GM23248 (cell line): Measurements from ENCODE around the gene EPB41L5. TPM values are rescaled to one million over a fixed set of nuclear protein-coding genes. Genes with fewer than 3 reads are reported as not detected.

Experiments
- DNase-seq: peaks from one replicate; pipeline ENCODE4 v3.0.0-alpha.2; 2015
- H2AFZ ChIP-seq: fragments of 200-600 bp; sonication (generic); 2 replicates; pipeline ENCODE4 v1.6.1; 2016; ENCODE audit warnings: antibody characterized with exemption
- H3F3A ChIP-seq: fragments of 200-600 bp; sonication (generic); 2 replicates; pipeline ENCODE4 v1.6.1; 2016; ENCODE audit warnings: mild to moderate bottlenecking, antibody characterized with exemption, mixed run types; ENCODE audit not compliant: insufficient read depth
- H3K27ac ChIP-seq: fragments of 200-600 bp; sonication (generic); 2 replicates; pipeline ENCODE4 v1.5.1; 2016; ENCODE audit warnings: mild to moderate bottlenecking
- H3K27me3 ChIP-seq: fragments of 200-600 bp; sonication (generic); replicated peaks from 2 replicates; pipeline ENCODE4 v1.6.1; 2016; ENCODE audit warnings: mild to moderate bottlenecking; ENCODE audit not compliant: insufficient read depth
- H3K36me3 ChIP-seq: fragments of 200-600 bp; sonication (generic); 2 replicates; pipeline ENCODE4 v1.6.1; 2016; ENCODE audit warnings: low read depth, mild to moderate bottlenecking
- H3K4me1 ChIP-seq: fragments of 200-600 bp; sonication (generic); 2 replicates; pipeline ENCODE4 v1.6.1; 2016; ENCODE audit warnings: mild to moderate bottlenecking; ENCODE audit not compliant: insufficient read depth
- H3K4me2 ChIP-seq: fragments of 200-600 bp; sonication (generic); one replicate; pipeline ENCODE4 v1.6.1; 2016; ENCODE audit warnings: mild to moderate bottlenecking; ENCODE audit not compliant: unreplicated experiment
- H3K4me3 ChIP-seq: fragments of 200-600 bp; sonication (generic); 2 replicates; pipeline ENCODE4 v1.5.1; 2016; ENCODE audit warnings: mild to moderate bottlenecking
- H3K79me2 ChIP-seq: fragments of 200-600 bp; sonication (generic); 2 replicates; pipeline ENCODE4 v1.6.1; 2016; ENCODE audit warnings: mild to moderate bottlenecking; ENCODE audit not compliant: insufficient read depth
- H3K9ac ChIP-seq: fragments of 200-600 bp; sonication (generic); 2 replicates; pipeline ENCODE4 v1.6.1; 2016; ENCODE audit warnings: mild to moderate bottlenecking
- H3K9me2 ChIP-seq: fragments of 200-600 bp; sonication (generic); 2 replicates; pipeline ENCODE4 v1.6.1; 2016; ENCODE audit warnings: mixed run types, mild to moderate bottlenecking, moderate library complexity; ENCODE audit not compliant: insufficient read depth
- H3K9me3 ChIP-seq: fragments of 200-600 bp; sonication (generic); one replicate; pipeline ENCODE4 v1.6.1; 2017; ENCODE audit warnings: low read depth
- H4K20me1 ChIP-seq: fragments of 200-600 bp; sonication (generic); 2 replicates; pipeline ENCODE4 v1.6.0; 2016; ENCODE audit not compliant: insufficient read depth
- EZH2 ChIP-seq: fragments of 200-600 bp; sonication (generic); IDR thresholded peaks from 2 replicates; pipeline ENCODE4 v1.6.1; 2018; ENCODE audit warnings: antibody characterized with exemption, mild to moderate bottlenecking; ENCODE audit not compliant: insufficient read depth, poor library complexity, severe bottlenecking
- EZH2phosphoT487 ChIP-seq: fragments of 200-600 bp; sonication (generic); IDR thresholded peaks from 2 replicates; pipeline ENCODE4 v1.6.1; 2018; ENCODE audit warnings: antibody characterized with exemption, moderate library complexity, mild to moderate bottlenecking, low read depth; ENCODE audit not compliant: insufficient read depth
- WGBS, 2 experiments: methylation state at CpG; one replicate each; pipeline ENCODE4 v1.1.6; 2015 to 2017; ENCODE audit warnings: low lambda C conversion rate in 2 of 2, low coverage in 1 of 2; ENCODE audit errors: missing lambda C conversion rate in 2 of 2; 5-methylcytosine and 5-hydroxymethylcytosine counted together
- in situ Hi-C: fragments of 300-500 bp; cut with MboI; formaldehyde crosslinking; loops from 2 replicates; pipeline ENCODE4 v1.15.0; 2020
- polyA plus RNA-seq: library from polyadenylated mRNA; unstranded; fragments of >200 nt; fragmentation: Nextera tagmentation; extraction: Ambion mirVana; gene quantifications from 2 replicates; pipeline ENCODE4 v1.2.1, GENCODE V29; 2016
- total RNA-seq: library from RNA; depleted of rRNA; stranded (reverse); fragments of >200 nt; shearing (Covaris generic); gene quantifications from 2 replicates; pipeline ENCODE4 v1.2.3, GENCODE V29; 2014

EPB41L5 gene
- total and polyA plus RNA-seq, 2 experiments from 2014 or later, result 3.0 to 4.0 TPM

GRCh38 chr2:120224735-120225548 lies 212.1 kb downstream of the EPB41L5 start:
- no peak overlapping the region for H3K4me3 ChIP-seq
- TF ChIP-seq EZH2phosphoT487 (no peak), EZH2 (no peak)
- H4K20me1 ChIP-seq, result no peaks in the 10 kb centered on the region
- peaks cover 7% of the 10 kb centered on the region; the same call in 1 of the 2 replicates for H3K36me3 ChIP-seq
- no peaks in the 10 kb centered on the region for H3K27me3 ChIP-seq
- H3K9me2 ChIP-seq, result no peaks in the 10 kb centered on the region; the same call in 1 of the 2 replicates
- DNase-seq, result no peak
- H3K9ac ChIP-seq, result no peak overlapping the region
- peaks cover 27% of the 10 kb centered on the region for H3K79me2 ChIP-seq
- in situ Hi-C loops, result no loop called here
- H2AFZ ChIP-seq, result no peak overlapping the region
- no peaks in the 10 kb centered on the region for H3F3A ChIP-seq
- no peaks in the 10 kb centered on the region for H3K9me3 ChIP-seq
- H3K4me1 ChIP-seq, result peaks cover 22% of the 10 kb centered on the region
- no peak overlapping the region for H3K4me2 ChIP-seq
- H3K27ac ChIP-seq, result no peak overlapping the region
- WGBS, 2 experiments, result 93 to 95% methylated on average over 9 of the region's 9 CpGs

- H3K36me3 ChIP-seq, result peaks cover 7% of the 10 kb centered on the region; the same call in 1 of the 2 replicates
- H3K27me3 ChIP-seq, result no peaks in the 10 kb centered on the region
- H4K20me1 ChIP-seq, result no peaks in the 10 kb centered on the region
- H3K9me3 ChIP-seq, result no peaks in the 10 kb centered on the region
- H3K79me2 ChIP-seq, result peaks cover 23% of the 10 kb centered on the region
- H3K9me2 ChIP-seq, result no peaks in the 10 kb centered on the region; the same call in 1 of the 2 replicates
- H2AFZ ChIP-seq, result no peak overlapping the region
- no peak overlapping the region for H3K9ac ChIP-seq
- H3K4me3 ChIP-seq, result no peak overlapping the region
- TF ChIP-seq EZH2phosphoT487 (no peak), EZH2 (no peak)
- no peak overlapping the region for H3K27ac ChIP-seq
- no peak for DNase-seq
- WGBS, 2 experiments, result 81 to 87% methylated on average over 9 of the region's 9 CpGs
- no peaks in the 10 kb centered on the region for H3F3A ChIP-seq
- no peak overlapping the region for H3K4me2 ChIP-seq
- H3K4me1 ChIP-seq, result peaks cover 21% of the 10 kb centered on the region
- in situ Hi-C loops, result no loop called here
Measured at GRCh38 chr2:120225549-120226065, 212.7 kb downstream of the EPB41L5 start.

- Histone ChIP-seq H3F3A (no peaks in the 10 kb centered on the region), H3K27me3 (no peaks in the 10 kb centered on the region), H3K79me2 (peaks cover 16% of the 10 kb centered on the region), H3K36me3 (peaks cover 7% of the 10 kb centered on the region; the same call in 1 of the 2 replicates), H4K20me1 (no peaks in the 10 kb centered on the region), H3K4me1 (peaks cover 14% of the 10 kb centered on the region), H3K4me3 (no peak overlapping the region), H3K4me2 (no peak overlapping the region), H3K9me3 (no peaks in the 10 kb centered on the region), H3K9me2 (no peaks in the 10 kb centered on the region; the same call in 1 of the 2 replicates), H2AFZ (no peak overlapping the region), H3K27ac (no peak overlapping the region), H3K9ac (no peak overlapping the region)
- DNase-seq, result no peak
- WGBS, 2 experiments, result 77 to 86% methylated on average over 9 of the region's 9 CpGs
- TF ChIP-seq EZH2phosphoT487, result no peak
- no peak for TF ChIP-seq EZH2
- in situ Hi-C loops, result no loop called here
Measured at GRCh38 chr2:120226316-120226715, 213.4 kb downstream of the EPB41L5 start.

GRCh38 chr2:120227111-120227991 lies 214.5 kb downstream of the EPB41L5 start:
- H3K4me1 ChIP-seq, result peaks cover 8% of the 10 kb centered on the region
- no peak overlapping the region for H3K27ac ChIP-seq
- no peak overlapping the region for H3K4me2 ChIP-seq
- in situ Hi-C loops, result no loop called here
- peaks cover 6% of the 10 kb centered on the region for H3K79me2 ChIP-seq
- H2AFZ ChIP-seq, result no peak overlapping the region
- TF ChIP-seq EZH2 (no peak), EZH2phosphoT487 (no peak)
- H3K9me3 ChIP-seq, result no peaks in the 10 kb centered on the region
- H3F3A ChIP-seq, result no peaks in the 10 kb centered on the region
- no peak overlapping the region for H3K9ac ChIP-seq
- 0 out of 2 replicates have a peak, but pooled peaks cover under 1% of the 10 kb centered on the region for H3K36me3 ChIP-seq
- H4K20me1 ChIP-seq, result no peaks in the 10 kb centered on the region
- no peaks in the 10 kb centered on the region for H3K9me2 ChIP-seq
- no peak overlapping the region for H3K4me3 ChIP-seq
- WGBS, 2 experiments, result 87 to 91% methylated on average over 16 of the region's 16 CpGs
- no peak for DNase-seq
- no peaks in the 10 kb centered on the region for H3K27me3 ChIP-seq
